Activated naive CD8-positive, alpha-beta T cell treated with anti-CD3 and anti-CD28 coated beads, Interleukin-2, amount 10 ng/mL, durations not matched to agents 7 days and 5 days (primary cell): ENCODE measurements around the gene CD300C. TPM values are rescaled to one million over a fixed set of nuclear protein-coding genes. Genes with fewer than 3 reads are reported as not detected.
"Not testable (repeated sequence)": the region's sequence is repeated elsewhere in the genome, so short reads cannot be mapped to it uniquely, and the experiment has no call there.

Source experiments
- ATAC-seq: fragments of 150-1000 bp; cut with Tn5 transposase; one replicate; pipeline ENCODE4 v1.10.0; 2021; ENCODE audit warnings: low read depth, moderate library complexity
- POLR2A ChIA-PET: fragments of 350-600 bp; sonication (Branson Sonifier 250); formaldehyde crosslinking; loops from one replicate; lab custom pipeline; 2021; ENCODE audit warnings: antibody characterized with exemption; lab: Charles Lee
- DNase-seq: peaks from one replicate; pipeline ENCODE4 v3.0.0; 2021
- H3K27ac Mint-ChIP-seq: one replicate; pipeline ENCODE4 v1.8.0; 2022; ENCODE audit warnings: mild to moderate bottlenecking, mixed read lengths
- H3K27me3 Mint-ChIP-seq: one replicate; pipeline ENCODE4 v1.8.0; 2022; ENCODE audit warnings: mild to moderate bottlenecking, moderate library complexity, mixed read lengths
- H3K36me3 Mint-ChIP-seq: one replicate; pipeline ENCODE4 v1.8.0; 2021; ENCODE audit warnings: mild to moderate bottlenecking, mixed read lengths
- H3K4me1 Mint-ChIP-seq: one replicate; pipeline ENCODE4 v1.8.0; 2021; ENCODE audit warnings: mixed read lengths
- H3K4me3 Mint-ChIP-seq: one replicate; pipeline ENCODE4 v1.8.0; 2022; ENCODE audit warnings: mild to moderate bottlenecking, moderate library complexity, mixed read lengths
- H3K9me3 Mint-ChIP-seq: one replicate; pipeline ENCODE4 v1.8.0; 2021; ENCODE audit warnings: mixed read lengths
- total RNA-seq, 2 experiments: library from RNA; stranded (reverse); gene quantifications; one replicate each; pipeline ENCODE4 v1.2.3, GENCODE V29; 2021

The CD300C gene
- total RNA-seq, 2 experiments from 2014 or later, result 0.45 to 0.61 TPM

- H3K4me3 Mint-ChIP-seq, result no peak overlapping the region
- POLR2A ChIA-PET, result no interaction called here
- peaks cover 10% of the 10 kb centered on the region for H3K4me1 Mint-ChIP-seq
- no peak for DNase-seq
- no peaks in the 10 kb centered on the region for H3K36me3 Mint-ChIP-seq
- peaks cover 64% of the 10 kb centered on the region for H3K27me3 Mint-ChIP-seq
- no peak overlapping the region for H3K27ac Mint-ChIP-seq
- no peak for ATAC-seq
- peaks cover 3% of the 10 kb centered on the region for H3K9me3 Mint-ChIP-seq
Observed at GRCh38 chr17:74571621-74572270, 25.8 kb upstream of the CD300C start.

GRCh38 chr17:74569020-74570003, 23.4 kb upstream of the CD300C start:
- peak overlapping the region; percentile 55 for H3K27ac Mint-ChIP-seq
- no peaks in the 10 kb centered on the region for H3K36me3 Mint-ChIP-seq
- H3K9me3 Mint-ChIP-seq, result peaks cover 3% of the 10 kb centered on the region
- DNase-seq (no peak), ATAC-seq (peak; percentile 26)
- peaks cover 58% of the 10 kb centered on the region for H3K27me3 Mint-ChIP-seq
- POLR2A ChIA-PET, result no interaction called here
- H3K4me1 Mint-ChIP-seq, result peaks cover 12% of the 10 kb centered on the region
- H3K4me3 Mint-ChIP-seq, result no peak overlapping the region

GRCh38 chr17:74568106-74568873, 22.4 kb upstream of the CD300C start:
- POLR2A ChIA-PET, result no interaction called here
- peaks cover 12% of the 10 kb centered on the region for H3K4me1 Mint-ChIP-seq
- DNase-seq (no peak), ATAC-seq (no peak)
- peaks cover 3% of the 10 kb centered on the region for H3K9me3 Mint-ChIP-seq
- no peaks in the 10 kb centered on the region for H3K36me3 Mint-ChIP-seq
- peak overlapping the region; percentile 55 for H3K27ac Mint-ChIP-seq
- peaks cover 54% of the 10 kb centered on the region for H3K27me3 Mint-ChIP-seq
- no peak overlapping the region for H3K4me3 Mint-ChIP-seq

- ATAC-seq, result no peak
- Mint-ChIP-seq H3K4me1 (peaks cover 12% of the 10 kb centered on the region), H3K4me3 (no peak within 1 kb of the TSS), H3K36me3 (no peaks in the 10 kb centered on the region), H3K27me3 (peaks cover 49% of the 10 kb centered on the region), H3K9me3 (peaks cover 3% of the 10 kb centered on the region), H3K27ac (no peak within 1 kb of the TSS)
- POLR2A ChIA-PET, result no interaction called here
- no peak for DNase-seq
Observed at GRCh38 chr17:74567397-74567796, 21.5 kb upstream of the CD300C start, which contains the start of gene CD300H. Gene CD300H (minus strand): TSS chr17:74567509.

GRCh38 chr17:74566132-74566753, 20.3 kb upstream of the CD300C start:
- Mint-ChIP-seq H3K9me3 (peaks cover 3% of the 10 kb centered on the region), H3K27me3 (peaks cover 42% of the 10 kb centered on the region), H3K36me3 (no peaks in the 10 kb centered on the region), H3K4me3 (no peak overlapping the region), H3K4me1 (peaks cover 12% of the 10 kb centered on the region), H3K27ac (no peak overlapping the region)
- DNase-seq, result peak; percentile 57
- POLR2A ChIA-PET, result interaction anchor here (0.6 to 0.7 kb wide), 2 partner anchors 171 to 173 kb away, joined by 3 to 4 read pairs; partner anchors contain the start of gene RAB37
- ATAC-seq, result peak; percentile 49

GRCh38 chr17:74565126-74565525, 19.2 kb upstream of the CD300C start:
- POLR2A ChIA-PET, result no interaction called here
- H3K9me3 Mint-ChIP-seq, result peaks cover 3% of the 10 kb centered on the region
- no peak overlapping the region for H3K27ac Mint-ChIP-seq
- ATAC-seq, result no peak
- H3K36me3 Mint-ChIP-seq, result no peaks in the 10 kb centered on the region
- peaks cover 12% of the 10 kb centered on the region for H3K4me1 Mint-ChIP-seq
- H3K27me3 Mint-ChIP-seq, result peaks cover 36% of the 10 kb centered on the region
- DNase-seq, result no peak
- no peak overlapping the region for H3K4me3 Mint-ChIP-seq

- H3K27ac Mint-ChIP-seq, result no peak overlapping the region
- H3K9me3 Mint-ChIP-seq, result peaks cover under 1% of the 10 kb centered on the region
Observed at GRCh38 chr17:74563358-74563757, 17.4 kb upstream of the CD300C start.

GRCh38 chr17:74561586-74561985, 15.7 kb upstream of the CD300C start:
- no peak overlapping the region for H3K4me3 Mint-ChIP-seq
- peaks cover 12% of the 10 kb centered on the region for H3K27me3 Mint-ChIP-seq
- no peak for ATAC-seq

More at GRCh38 chr17:74563358-74563757, 17.4 kb upstream of the CD300C start:
- no peak for DNase-seq
- ATAC-seq, result no peak
- H3K27me3 Mint-ChIP-seq, result peaks cover 20% of the 10 kb centered on the region
- no peaks in the 10 kb centered on the region for H3K36me3 Mint-ChIP-seq
- H3K4me3 Mint-ChIP-seq, result no peak overlapping the region
- POLR2A ChIA-PET, result no interaction called here
- peaks cover 10% of the 10 kb centered on the region for H3K4me1 Mint-ChIP-seq

GRCh38 chr17:74558882-74559519, 13.1 kb upstream of the CD300C start:
- H3K4me1 Mint-ChIP-seq, result peaks cover 8% of the 10 kb centered on the region
- no peaks in the 10 kb centered on the region for H3K9me3 Mint-ChIP-seq
- DNase-seq, result peak; percentile 4
- POLR2A ChIA-PET, result no interaction called here
- peaks cover 4% of the 10 kb centered on the region for H3K27me3 Mint-ChIP-seq
- H3K27ac Mint-ChIP-seq, result peak overlapping the region; percentile 64
- peak; percentile 77 for ATAC-seq
- H3K4me3 Mint-ChIP-seq, result peak overlapping the region; percentile 25
- no peaks in the 10 kb centered on the region for H3K36me3 Mint-ChIP-seq

More at GRCh38 chr17:74561586-74561985, 15.7 kb upstream of the CD300C start:
- H3K27ac Mint-ChIP-seq, result no peak overlapping the region
- DNase-seq, result no peak
- no peaks in the 10 kb centered on the region for H3K36me3 Mint-ChIP-seq
- no peaks in the 10 kb centered on the region for H3K9me3 Mint-ChIP-seq
- peaks cover 9% of the 10 kb centered on the region for H3K4me1 Mint-ChIP-seq
- POLR2A ChIA-PET, result no interaction called here

- H3K4me3 Mint-ChIP-seq, ATAC-seq, H3K27me3 Mint-ChIP-seq, H3K9me3 Mint-ChIP-seq, H3K36me3 Mint-ChIP-seq, H3K27ac Mint-ChIP-seq, POLR2A ChIA-PET, H3K4me1 Mint-ChIP-seq: not testable (repeated sequence)
- DNase-seq, result peak; percentile 4
Observed at GRCh38 chr17:74558402-74558801, 12.5 kb upstream of the CD300C start.

GRCh38 chr17:74555427-74555940, 9.6 kb upstream of the CD300C start:
- Mint-ChIP-seq H3K4me3 (no peak overlapping the region), H3K36me3 (no peaks in the 10 kb centered on the region), H3K4me1 (peaks cover 8% of the 10 kb centered on the region), H3K27ac (no peak overlapping the region), H3K9me3 (no peaks in the 10 kb centered on the region), H3K27me3 (no peaks in the 10 kb centered on the region)
- ATAC-seq, result no peak
- POLR2A ChIA-PET, result interaction anchor here (1.5 kb wide), 1 partner anchor 10 kb away, joined by 4 read pairs; the partner anchor contains the start of gene CD300C
- DNase-seq, result no peak

GRCh38 chr17:74554909-74555308, 9.0 kb upstream of the CD300C start:
- Mint-ChIP-seq H3K4me1 (peaks cover 8% of the 10 kb centered on the region), H3K9me3 (no peaks in the 10 kb centered on the region), H3K4me3 (no peak overlapping the region), H3K36me3 (no peaks in the 10 kb centered on the region), H3K27me3 (no peaks in the 10 kb centered on the region), H3K27ac (no peak overlapping the region)
- POLR2A ChIA-PET, result no interaction called here
- ATAC-seq (no peak), DNase-seq (no peak)
